Measurements from ENCODE around the gene HSD3B7.

The HSD3B7 gene

DNA sequence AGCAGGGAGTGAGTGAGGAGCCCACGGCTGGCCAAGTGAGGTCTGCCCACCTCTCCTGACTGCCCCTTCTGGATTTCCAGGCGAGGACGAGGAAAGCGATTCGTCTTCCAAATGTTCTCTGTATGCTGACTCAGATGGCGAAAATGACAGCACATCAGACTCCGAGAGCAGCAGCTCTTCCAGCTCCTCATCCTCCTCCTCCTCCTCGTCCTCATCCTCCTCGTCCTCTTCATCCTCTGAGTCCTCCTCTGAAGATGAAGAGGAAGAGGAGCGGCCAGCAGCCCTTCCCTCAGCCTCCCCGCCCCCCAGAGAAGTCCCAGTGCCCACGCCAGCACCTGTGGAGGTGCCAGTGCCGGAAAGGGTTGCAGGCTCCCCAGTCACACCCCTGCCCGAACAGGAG lies 13.7 kb upstream of the HSD3B7 start:
- TF ChIP-seq TAF1 (IDR thresholded peaks at IDR 0.05; ENCODE audit: borderline replicate concordance, insufficient read depth, low read length): no peak
- TF ChIP-seq REST (IDR thresholded peaks at IDR 0.05; ENCODE audit: insufficient read depth in 1 of 2, low read depth in 2 of 2, low read length in 2 of 2): no peak
- TF ChIP-seq POLR2AphosphoS5 (IDR thresholded peaks at IDR 0.05; ENCODE audit: low read depth, low read length): no peak
- TF ChIP-seq SIN3A (IDR thresholded peaks at IDR 0.05; ENCODE audit: borderline replicate concordance, insufficient read depth, low read length): no peak
- TF ChIP-seq FOXP2 (optimal IDR thresholded peaks at IDR 0.05; ENCODE audit: borderline replicate concordance, extremely low read depth, extremely low read length, insufficient read depth): no peak

DNA sequence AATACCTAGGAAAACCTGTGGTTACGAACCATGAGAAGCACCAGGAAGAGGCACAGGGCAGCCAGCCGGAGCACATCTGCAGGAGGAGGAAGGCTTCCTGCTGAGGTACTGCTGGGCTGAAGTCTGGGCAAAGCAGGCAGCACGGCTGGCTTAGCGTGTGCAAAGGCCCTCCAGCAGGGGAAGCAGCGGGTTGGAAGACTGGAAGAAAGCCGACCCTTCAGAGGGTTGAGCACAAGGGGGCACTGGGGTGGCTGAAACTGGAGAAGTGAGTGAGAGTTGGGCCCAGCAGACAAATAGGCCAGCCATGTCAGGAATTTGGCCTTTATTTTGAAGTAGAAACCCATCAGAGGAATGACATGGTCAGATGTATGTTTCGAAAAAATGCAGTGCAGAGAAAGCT lies 12.1 kb upstream of the HSD3B7 start:
- TF ChIP-seq FOXP2 (optimal IDR thresholded peaks at IDR 0.05; ENCODE audit: borderline replicate concordance, extremely low read depth, extremely low read length, insufficient read depth): no peak
- no peak for TF ChIP-seq SIN3A (IDR thresholded peaks at IDR 0.05; ENCODE audit: borderline replicate concordance, insufficient read depth, low read length)
- no peak for TF ChIP-seq REST (IDR thresholded peaks at IDR 0.05; ENCODE audit: insufficient read depth in 1 of 2, low read depth in 2 of 2, low read length in 2 of 2)
- TF ChIP-seq POLR2AphosphoS5 (IDR thresholded peaks at IDR 0.05; ENCODE audit: low read depth, low read length): no peak
- no peak for TF ChIP-seq TAF1 (IDR thresholded peaks at IDR 0.05; ENCODE audit: borderline replicate concordance, insufficient read depth, low read length)

DNA sequence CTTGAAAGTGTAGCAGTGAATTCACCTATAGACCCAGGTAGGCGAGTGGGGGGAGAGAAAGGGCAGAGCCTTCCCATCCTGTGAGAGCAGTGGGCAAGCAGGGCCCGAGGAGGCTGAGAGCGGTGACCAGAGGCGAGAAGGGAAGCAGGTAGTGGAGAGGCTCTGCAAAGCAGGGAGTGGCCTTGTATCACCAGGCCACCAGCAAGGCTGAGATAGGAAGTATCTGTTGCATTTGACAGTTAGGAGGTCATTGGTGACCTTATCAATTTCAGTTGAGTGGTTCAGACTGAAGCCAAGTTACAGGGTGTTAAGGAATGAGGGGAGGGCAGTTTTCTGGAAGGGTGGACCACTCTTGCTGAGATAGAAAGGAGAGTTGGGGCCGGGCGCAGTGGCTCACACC lies 10.7 kb upstream of the HSD3B7 start:
- TF ChIP-seq REST (IDR thresholded peaks at IDR 0.05; ENCODE audit: insufficient read depth in 1 of 2, low read depth in 2 of 2, low read length in 2 of 2): no peak
- TF ChIP-seq POLR2AphosphoS5 (IDR thresholded peaks at IDR 0.05; ENCODE audit: low read depth, low read length): no peak
- no peak for TF ChIP-seq FOXP2 (optimal IDR thresholded peaks at IDR 0.05; ENCODE audit: borderline replicate concordance, extremely low read depth, extremely low read length, insufficient read depth)
- TF ChIP-seq TAF1 (IDR thresholded peaks at IDR 0.05; ENCODE audit: borderline replicate concordance, insufficient read depth, low read length): no peak
- no peak for TF ChIP-seq SIN3A (IDR thresholded peaks at IDR 0.05; ENCODE audit: borderline replicate concordance, insufficient read depth, low read length)

- TF ChIP-seq TAF1 (IDR thresholded peaks at IDR 0.05; ENCODE audit: borderline replicate concordance, insufficient read depth, low read length) (no peak), SIN3A (IDR thresholded peaks at IDR 0.05; ENCODE audit: borderline replicate concordance, insufficient read depth, low read length) (no peak), REST (IDR thresholded peaks at IDR 0.05; ENCODE audit: insufficient read depth in 1 of 2, low read depth in 2 of 2, low read length in 2 of 2) (no peak), POLR2AphosphoS5 (IDR thresholded peaks at IDR 0.05; ENCODE audit: low read depth, low read length) (no peak), FOXP2 (optimal IDR thresholded peaks at IDR 0.05; ENCODE audit: borderline replicate concordance, extremely low read depth, extremely low read length, insufficient read depth) (no peak)
Measured at GRCh38 chr16:30976486-30976885, 8.5 kb upstream of the HSD3B7 start.

- TF ChIP-seq FOXP2 (optimal IDR thresholded peaks at IDR 0.05; ENCODE audit: borderline replicate concordance, extremely low read depth, extremely low read length, insufficient read depth): no peak
- no peak for TF ChIP-seq TAF1 (IDR thresholded peaks at IDR 0.05; ENCODE audit: borderline replicate concordance, insufficient read depth, low read length)
- no peak for TF ChIP-seq REST (IDR thresholded peaks at IDR 0.05; ENCODE audit: insufficient read depth in 1 of 2, low read depth in 2 of 2, low read length in 2 of 2)
Measured at GRCh38 chr16:30977502-30977901, 7.5 kb upstream of the HSD3B7 start.

Data from PFSK-1 (cell line).